Measurements from ENCODE around the gene MED17.
"Not testable (repeated sequence)": the region's sequence is repeated elsewhere in the genome, so short reads cannot be mapped to it uniquely, and the experiment has no call there.

The MED17 gene

DNA sequence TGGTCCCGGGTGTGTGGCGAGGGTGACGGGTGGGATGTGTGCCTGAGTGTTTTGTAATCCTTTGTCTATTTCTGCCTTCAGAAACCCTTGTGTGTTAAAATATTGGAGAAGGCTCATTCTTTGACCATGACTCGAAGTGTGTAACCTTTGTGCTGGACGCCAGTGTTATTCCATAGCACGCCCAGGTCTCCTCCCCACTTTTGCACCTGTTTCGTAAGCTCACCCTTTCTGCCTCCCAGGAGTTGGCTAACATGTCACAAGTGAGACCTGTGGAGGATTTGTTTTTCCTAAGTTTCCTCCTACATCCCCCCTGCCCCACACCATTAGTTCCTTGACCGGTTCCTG is 42.2 kb upstream of the MED17 start:
- Histone ChIP-seq H3K27me3 (ENCODE audit: control insufficient read depth in 1 of 2, insufficient read depth in 2 of 2, low read length in 2 of 2) (no peaks in the 10 kb centered on the region), H3K4me1 (ENCODE audit: control insufficient read depth, insufficient read depth, low read length) (peaks cover 32% of the 10 kb centered on the region), H3K27ac (ENCODE audit: low read length) (peak overlapping the region; percentile 97)

DNA sequence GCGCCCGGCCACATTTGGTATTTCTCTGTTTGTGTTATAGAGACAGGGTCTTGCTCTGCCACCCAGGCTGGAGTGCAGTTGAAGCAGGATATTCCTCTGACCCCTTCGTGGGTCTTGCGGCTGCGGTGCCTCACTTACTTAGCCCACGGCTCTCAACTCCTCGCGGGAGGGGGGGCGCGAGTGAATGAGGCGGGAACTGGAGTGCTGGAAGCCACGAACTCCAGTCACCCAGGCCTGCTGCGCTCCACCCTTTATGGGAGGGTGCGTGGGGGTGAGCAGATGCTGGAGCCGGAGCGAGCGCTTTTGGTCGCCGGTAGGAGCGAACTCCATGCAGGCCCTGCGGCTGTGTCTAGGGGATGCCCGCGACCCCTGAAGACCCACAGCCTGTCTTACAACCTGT is 40.8 kb upstream of the MED17 start:
- H3K27ac ChIP-seq (ENCODE audit: low read length): no peak overlapping the region

More for the DNA sequence above, 42.2 kb upstream of the MED17 start:
- Histone ChIP-seq H3K9me3 (ENCODE audit: control insufficient read depth in 2 of 2, low read length in 2 of 2) (no peaks in the 10 kb centered on the region), H3K4me3 (ENCODE audit: low read length in 2 of 2) (peak overlapping the region; percentile 85 to 98), H3K36me3 (ENCODE audit: control insufficient read depth in 2 of 2, insufficient read depth in 2 of 2, low read length in 2 of 2) (peaks cover 5 to 9% of the 10 kb centered on the region in 2 donors), H3K9ac (ENCODE audit: low read length in 2 of 2) (peak overlapping the region; percentile 86 to 99)

DNA sequence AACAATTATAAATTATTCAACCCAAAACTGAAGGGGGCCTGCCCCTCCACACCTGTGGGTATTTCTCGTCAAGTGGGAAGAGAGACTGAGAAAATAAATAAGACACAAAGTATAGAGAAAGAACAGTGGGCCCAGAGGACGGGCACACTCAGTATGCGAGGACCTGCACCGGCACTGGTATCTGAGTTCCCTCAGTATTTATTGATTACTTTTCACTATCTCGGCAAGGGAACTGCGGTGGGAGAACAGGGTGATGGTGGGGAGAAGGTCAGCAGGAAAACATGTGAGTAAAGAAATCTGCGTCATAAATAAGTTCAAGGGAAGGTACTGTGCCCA is 39.4 kb upstream of the MED17 start:
- peak overlapping the region; percentile 63 for H3K27ac ChIP-seq (ENCODE audit: low read length)

More for the DNA sequence above, 40.8 kb upstream of the MED17 start:
- no peaks in the 10 kb centered on the region for H3K27me3 ChIP-seq (ENCODE audit: control insufficient read depth in 1 of 2, insufficient read depth in 2 of 2, low read length in 2 of 2)
- no peaks in the 10 kb centered on the region for H3K9me3 ChIP-seq (ENCODE audit: control insufficient read depth in 2 of 2, low read length in 2 of 2)
- no peak overlapping the region for H3K4me3 ChIP-seq (ENCODE audit: low read length in 2 of 2)
- peaks cover 4 to 5% of the 10 kb centered on the region in 2 donors for H3K36me3 ChIP-seq (ENCODE audit: control insufficient read depth in 2 of 2, insufficient read depth in 2 of 2, low read length in 2 of 2)
- H3K4me1 ChIP-seq (ENCODE audit: control insufficient read depth, insufficient read depth, low read length): peaks cover 32% of the 10 kb centered on the region
- no peak overlapping the region for H3K9ac ChIP-seq (ENCODE audit: low read length in 2 of 2)

GRCh38 chr11:93745005-93745755 is 38.9 kb upstream of the MED17 start:
- H3K36me3 ChIP-seq (ENCODE audit: control insufficient read depth in 2 of 2, insufficient read depth in 2 of 2, low read length in 2 of 2); H3K9me3 ChIP-seq (ENCODE audit: control insufficient read depth in 2 of 2, low read length in 2 of 2); H3K27me3 ChIP-seq (ENCODE audit: control insufficient read depth in 1 of 2, insufficient read depth in 2 of 2, low read length in 2 of 2): not testable (repeated sequence)
- H3K4me3 ChIP-seq (ENCODE audit: low read length in 2 of 2): peak overlapping the region; percentile 32 to 55
- peak overlapping the region; percentile 63 for H3K27ac ChIP-seq (ENCODE audit: low read length)
- peaks cover 23% of the 10 kb centered on the region for H3K4me1 ChIP-seq (ENCODE audit: control insufficient read depth, insufficient read depth, low read length)
- H3K9ac ChIP-seq (ENCODE audit: low read length in 2 of 2): peak overlapping the region; percentile 57 to 58

More for the DNA sequence above, 39.4 kb upstream of the MED17 start:
- H3K27me3 ChIP-seq (ENCODE audit: control insufficient read depth in 1 of 2, insufficient read depth in 2 of 2, low read length in 2 of 2): no peaks in the 10 kb centered on the region
- no peaks in the 10 kb centered on the region for H3K9me3 ChIP-seq (ENCODE audit: control insufficient read depth in 2 of 2, low read length in 2 of 2)
- peak overlapping the region; percentile 57 to 58 for H3K9ac ChIP-seq (ENCODE audit: low read length in 2 of 2)
- peaks cover 27% of the 10 kb centered on the region for H3K4me1 ChIP-seq (ENCODE audit: control insufficient read depth, insufficient read depth, low read length)
- H3K4me3 ChIP-seq (ENCODE audit: low read length in 2 of 2): peak overlapping the region; percentile 32 to 55
- H3K36me3 ChIP-seq (ENCODE audit: control insufficient read depth in 2 of 2, insufficient read depth in 2 of 2, low read length in 2 of 2): peaks cover 2 to 4% of the 10 kb centered on the region in 2 donors

DNA sequence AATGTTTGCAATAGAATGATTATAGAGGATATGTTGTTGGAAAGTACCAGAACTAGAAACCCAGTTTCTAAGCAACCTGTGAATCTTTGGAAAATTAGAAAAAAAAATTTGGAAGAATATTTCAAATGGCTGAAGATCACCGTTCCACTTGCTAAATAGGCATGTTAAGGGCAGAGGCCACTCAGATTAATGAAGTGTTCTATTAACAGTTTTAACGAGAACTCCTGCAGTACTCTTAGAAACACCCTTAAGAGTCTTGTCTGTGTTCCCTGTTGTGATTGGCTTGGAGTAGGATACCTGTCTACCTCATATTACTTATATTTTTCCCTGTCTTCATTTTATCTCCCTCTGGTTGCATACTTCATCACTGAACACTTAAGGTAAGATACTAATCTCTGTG is 38.0 kb upstream of the MED17 start:
- H3K27ac ChIP-seq (ENCODE audit: low read length): peak overlapping the region; percentile 63
- H3K4me3 ChIP-seq (ENCODE audit: low read length in 2 of 2): no peak overlapping the region
- H3K9ac ChIP-seq (ENCODE audit: low read length in 2 of 2): no peak overlapping the region
- H3K9me3 ChIP-seq (ENCODE audit: control insufficient read depth in 2 of 2, low read length in 2 of 2): no peaks in the 10 kb centered on the region
- H3K36me3 ChIP-seq (ENCODE audit: control insufficient read depth in 2 of 2, insufficient read depth in 2 of 2, low read length in 2 of 2): peaks cover 2 to 4% of the 10 kb centered on the region in 2 donors
- H3K4me1 ChIP-seq (ENCODE audit: control insufficient read depth, insufficient read depth, low read length): peaks cover 22% of the 10 kb centered on the region
- no peaks in the 10 kb centered on the region for H3K27me3 ChIP-seq (ENCODE audit: control insufficient read depth in 1 of 2, insufficient read depth in 2 of 2, low read length in 2 of 2)

- peaks cover 0 to 4% of the 10 kb centered on the region in 2 donors for H3K36me3 ChIP-seq (ENCODE audit: control insufficient read depth in 2 of 2, insufficient read depth in 2 of 2, low read length in 2 of 2)
- H3K27me3 ChIP-seq (ENCODE audit: control insufficient read depth in 1 of 2, insufficient read depth in 2 of 2, low read length in 2 of 2): no peaks in the 10 kb centered on the region
- no peaks in the 10 kb centered on the region for H3K9me3 ChIP-seq (ENCODE audit: control insufficient read depth in 2 of 2, low read length in 2 of 2)
- H3K4me1 ChIP-seq (ENCODE audit: control insufficient read depth, insufficient read depth, low read length): peaks cover 22% of the 10 kb centered on the region
- H3K9ac ChIP-seq (ENCODE audit: low read length in 2 of 2): no peak overlapping the region
- no peak overlapping the region for H3K4me3 ChIP-seq (ENCODE audit: low read length in 2 of 2)
- H3K27ac ChIP-seq (ENCODE audit: low read length): no peak overlapping the region
Observed at GRCh38 chr11:93747122-93747521, 37.0 kb upstream of the MED17 start.

DNA sequence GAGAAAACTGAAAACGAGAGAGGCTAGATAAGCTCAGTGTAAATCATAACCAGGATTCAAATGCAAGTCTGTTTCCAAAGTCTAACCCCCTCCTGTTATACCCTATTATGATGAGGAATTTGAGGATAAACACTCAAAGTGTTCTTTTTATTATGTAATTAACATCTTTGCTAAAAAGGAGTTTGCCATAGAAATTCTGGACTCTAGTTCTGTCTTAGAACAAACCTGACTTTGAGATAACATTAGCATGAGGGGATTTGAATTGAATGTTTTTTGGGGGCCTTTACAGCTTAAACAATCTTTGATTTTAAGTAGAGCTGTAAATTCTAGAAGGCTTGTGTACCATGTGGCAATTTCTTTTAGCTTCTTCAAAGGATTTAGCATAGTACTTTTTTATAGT is 33.1 kb upstream of the MED17 start:
- Histone ChIP-seq H3K27ac (ENCODE audit: low read length) (no peak overlapping the region), H3K9ac (ENCODE audit: low read length in 2 of 2) (no peak overlapping the region)

GRCh38 chr11:93753241-93753640 is 30.8 kb upstream of the MED17 start:
- Histone ChIP-seq H3K4me3 (ENCODE audit: low read length in 2 of 2) (no peak overlapping the region), H3K27ac (ENCODE audit: low read length) (no peak overlapping the region), H3K36me3 (ENCODE audit: control insufficient read depth in 2 of 2, insufficient read depth in 2 of 2, low read length in 2 of 2) (peaks cover 2 to 22% of the 10 kb centered on the region in 2 donors), H3K4me1 (ENCODE audit: control insufficient read depth, insufficient read depth, low read length) (no peaks in the 10 kb centered on the region), H3K9ac (ENCODE audit: low read length in 2 of 2) (no peak overlapping the region), H3K9me3 (ENCODE audit: control insufficient read depth in 2 of 2, low read length in 2 of 2) (no peaks in the 10 kb centered on the region), H3K27me3 (ENCODE audit: control insufficient read depth in 1 of 2, insufficient read depth in 2 of 2, low read length in 2 of 2) (no peaks in the 10 kb centered on the region)

More for the DNA sequence above, 33.1 kb upstream of the MED17 start:
- peaks cover 0 to 7% of the 10 kb centered on the region in 2 donors for H3K36me3 ChIP-seq (ENCODE audit: control insufficient read depth in 2 of 2, insufficient read depth in 2 of 2, low read length in 2 of 2)
- H3K4me1 ChIP-seq (ENCODE audit: control insufficient read depth, insufficient read depth, low read length): no peaks in the 10 kb centered on the region
- H3K4me3 ChIP-seq (ENCODE audit: low read length in 2 of 2): no peak overlapping the region
- no peaks in the 10 kb centered on the region for H3K9me3 ChIP-seq (ENCODE audit: control insufficient read depth in 2 of 2, low read length in 2 of 2)
- H3K27me3 ChIP-seq (ENCODE audit: control insufficient read depth in 1 of 2, insufficient read depth in 2 of 2, low read length in 2 of 2): no peaks in the 10 kb centered on the region

- H3K27ac ChIP-seq (ENCODE audit: low read length): no peak overlapping the region
- H3K9me3 ChIP-seq (ENCODE audit: control insufficient read depth in 2 of 2, low read length in 2 of 2): no peaks in the 10 kb centered on the region
- H3K9ac ChIP-seq (ENCODE audit: low read length in 2 of 2): no peak overlapping the region
- H3K27me3 ChIP-seq (ENCODE audit: control insufficient read depth in 1 of 2, insufficient read depth in 2 of 2, low read length in 2 of 2): no peaks in the 10 kb centered on the region
- no peaks in the 10 kb centered on the region for H3K4me1 ChIP-seq (ENCODE audit: control insufficient read depth, insufficient read depth, low read length)
- H3K4me3 ChIP-seq (ENCODE audit: low read length in 2 of 2): no peak overlapping the region
- H3K36me3 ChIP-seq (ENCODE audit: control insufficient read depth in 2 of 2, insufficient read depth in 2 of 2, low read length in 2 of 2): peaks cover 4 to 28% of the 10 kb centered on the region in 2 donors
Observed at GRCh38 chr11:93756748-93757147, 27.3 kb upstream of the MED17 start.

GRCh38 chr11:93757301-93757700 is 26.8 kb upstream of the MED17 start:
- Histone ChIP-seq H3K27ac (ENCODE audit: low read length) (no peak overlapping the region), H3K4me1 (ENCODE audit: control insufficient read depth, insufficient read depth, low read length) (no peaks in the 10 kb centered on the region), H3K4me3 (ENCODE audit: low read length in 2 of 2) (no peak overlapping the region), H3K9me3 (ENCODE audit: control insufficient read depth in 2 of 2, low read length in 2 of 2) (no peaks in the 10 kb centered on the region), H3K27me3 (ENCODE audit: control insufficient read depth in 1 of 2, insufficient read depth in 2 of 2, low read length in 2 of 2) (no peaks in the 10 kb centered on the region), H3K9ac (ENCODE audit: low read length in 2 of 2) (no peak overlapping the region), H3K36me3 (ENCODE audit: control insufficient read depth in 2 of 2, insufficient read depth in 2 of 2, low read length in 2 of 2) (peaks cover 4 to 29% of the 10 kb centered on the region in 2 donors)
